ENCODE results near the gene TNK2. TPM values are rescaled to one million over a fixed set of nuclear protein-coding genes. Genes with fewer than 3 reads are reported as not detected.

The TNK2 gene
- total and polyA plus RNA-seq, 2 of the 8 experiments (the other 6 are each of a cell fraction or from before 2014, with no cell fraction given): 10.4 to 33.9 TPM

- TF ChIP-seq CHD7 (IDR thresholded peaks at IDR 0.05; ENCODE audit: insufficient replicate concordance, low read length): no peak
- no peak for TF ChIP-seq SIX5 (IDR thresholded peaks at IDR 0.05; ENCODE audit: low read depth, low read length)
- TF ChIP-seq CBX5 (IDR thresholded peaks at IDR 0.05; ENCODE audit: low read depth, low read length): no peak
- TF ChIP-seq KDM4A (IDR thresholded peaks at IDR 0.05; ENCODE audit: low read depth, low read length, severe bottlenecking): no peak
- TF ChIP-seq HDAC2 (IDR thresholded peaks at IDR 0.05; ENCODE audit: borderline replicate concordance in 1 of 2, low read depth in 2 of 2, low read length in 2 of 2): no peak
- TF ChIP-seq PHF8 (conservative IDR thresholded peaks at IDR 0.05; ENCODE audit: low read depth, low read length): no peak
These were observed 51.8 kb downstream of the TNK2 start (continued) for GRCh38 chr3:195856410-195857084.
